H9 (cell line): ENCODE results near the gene CEP63. TPM values are rescaled to one million over a fixed set of nuclear protein-coding genes. Genes with fewer than 3 reads are reported as not detected.

Source experiments
- DNase-seq: peaks from one replicate; pipeline ENCODE4 v3.0.0-alpha.2; 2017
- H2AFZ ChIP-seq: one replicate; pipeline ENCODE4 v1.6.1; 2013; ENCODE audit warnings: mild to moderate bottlenecking, low read length, control low read depth, moderate library complexity
- H2AK5ac ChIP-seq: 2 replicates; pipeline ENCODE4 v1.6.1; 2013; ENCODE audit warnings: low read length, control low read depth, mixed read lengths; ENCODE audit not compliant: insufficient read length
- H2BK120ac ChIP-seq: one replicate; pipeline ENCODE4 v1.6.1; 2013; ENCODE audit warnings: low read depth, mild to moderate bottlenecking, low read length, control low read depth, inconsistent platforms; ENCODE audit not compliant: poor library complexity, severe bottlenecking
- H2BK12ac ChIP-seq: 2 replicates; pipeline ENCODE4 v1.6.1; 2013; ENCODE audit warnings: low read length, control low read depth, mixed read lengths, low read depth; ENCODE audit not compliant: insufficient read length
- H2BK15ac ChIP-seq: 2 replicates; pipeline ENCODE4 v1.6.1; 2013; ENCODE audit warnings: low read depth, low read length, control low read depth
- H2BK20ac ChIP-seq: one replicate; pipeline ENCODE4 v1.6.1; 2013; ENCODE audit warnings: low read depth, mild to moderate bottlenecking, low read length, control low read depth, inconsistent platforms; ENCODE audit not compliant: poor library complexity, severe bottlenecking
- H2BK5ac ChIP-seq: 2 replicates; pipeline ENCODE4 v1.6.1; 2013; ENCODE audit warnings: low read length, control low read depth, mixed read lengths; ENCODE audit not compliant: insufficient read length
- H3K14ac ChIP-seq: 2 replicates; pipeline ENCODE4 v1.6.1; 2013; ENCODE audit warnings: low read length, control low read depth; ENCODE audit not compliant: insufficient read depth
- H3K18ac ChIP-seq: 2 replicates; pipeline ENCODE4 v1.6.1; 2013; ENCODE audit warnings: low read depth, mild to moderate bottlenecking, mixed read lengths, low read length, control low read depth; ENCODE audit not compliant: insufficient read length
- H3K23ac ChIP-seq: 2 replicates; pipeline ENCODE4 v1.6.1; 2013; ENCODE audit warnings: low read length, control low read depth, mixed read lengths, low read depth; ENCODE audit not compliant: insufficient read length
- H3K23me2 ChIP-seq: 2 replicates; pipeline ENCODE4 v1.6.1; 2013; ENCODE audit warnings: low read depth, mild to moderate bottlenecking, mixed read lengths, low read length, control low read depth; ENCODE audit not compliant: insufficient read length, poor library complexity, severe bottlenecking
- H3K27ac ChIP-seq: 2 replicates; pipeline ENCODE4 v1.5.1; 2013; ENCODE audit warnings: low read length, control low read depth, mixed read lengths, low read depth; ENCODE audit not compliant: insufficient read length
- H3K27me3 ChIP-seq: 2 replicates; pipeline ENCODE4 v1.6.1; 2013; ENCODE audit warnings: low read length, control low read depth, inconsistent platforms; ENCODE audit not compliant: insufficient read depth
- H3K4ac ChIP-seq: 2 replicates; pipeline ENCODE4 v1.6.1; 2013; ENCODE audit warnings: low read depth, mild to moderate bottlenecking, control low read depth, inconsistent platforms, low read length, moderate library complexity
- H3K4me1 ChIP-seq: 2 replicates; pipeline ENCODE4 v1.6.1; 2013; ENCODE audit warnings: low read length, control low read depth, inconsistent platforms; ENCODE audit not compliant: insufficient read depth
- H3K4me2 ChIP-seq: 2 replicates; pipeline ENCODE4 v1.6.1; 2013; ENCODE audit warnings: low read length, control low read depth, mixed read lengths; ENCODE audit not compliant: insufficient read length, insufficient read depth
- H3K56ac ChIP-seq: 2 replicates; pipeline ENCODE4 v1.6.1; 2013; ENCODE audit warnings: low read depth, mild to moderate bottlenecking, mixed read lengths, low read length, control low read depth; ENCODE audit not compliant: insufficient read length
- H3K79me1 ChIP-seq: 2 replicates; pipeline ENCODE4 v1.6.1; 2013; ENCODE audit warnings: low read depth, mild to moderate bottlenecking, moderate library complexity, low read length, control low read depth, inconsistent platforms; ENCODE audit not compliant: insufficient read depth, poor library complexity, severe bottlenecking
- H3K79me2 ChIP-seq: 2 replicates; pipeline ENCODE4 v1.6.1; 2013; ENCODE audit warnings: low read length, control low read depth, inconsistent platforms; ENCODE audit not compliant: insufficient read depth
- H3K9ac ChIP-seq: 2 replicates; pipeline ENCODE4 v1.6.1; 2013; ENCODE audit warnings: low read length, control low read depth, mixed read lengths; ENCODE audit not compliant: insufficient read length; ENCODE audit errors: extremely low read depth
- H3K9me3 ChIP-seq: one replicate; pipeline ENCODE4 v1.6.1; 2013; ENCODE audit warnings: low read depth, low read length, inconsistent platforms; ENCODE audit not compliant: control insufficient read depth
- H3T11ph ChIP-seq: one replicate; pipeline ENCODE4 v1.6.1; 2013; ENCODE audit warnings: mild to moderate bottlenecking, low read length, control low read depth, inconsistent platforms
- H4K20me1 ChIP-seq: one replicate; pipeline ENCODE4 v1.6.1; 2013; ENCODE audit not compliant: control insufficient read depth, insufficient read length, insufficient read depth
- H4K5ac ChIP-seq: 2 replicates; pipeline ENCODE4 v1.6.1; 2013; ENCODE audit warnings: low read depth, mild to moderate bottlenecking, mixed read lengths, low read length, control low read depth; ENCODE audit not compliant: insufficient read length
- H4K8ac ChIP-seq: replicated peaks from 2 replicates; pipeline ENCODE4 v1.6.1; 2013; ENCODE audit warnings: low read length, control low read depth, mixed read lengths, low read depth; ENCODE audit not compliant: insufficient read length
- H4K91ac ChIP-seq: 2 replicates; pipeline ENCODE4 v1.6.1; 2013; ENCODE audit warnings: low read depth, mild to moderate bottlenecking, moderate library complexity, mixed read lengths, low read length, control low read depth; ENCODE audit not compliant: insufficient read length
- H3K27ac Mint-ChIP-seq, 3 experiments: 2 replicates in 2 of 3; 3 replicates in 1 of 3; pipeline ENCODE4 v1.8.0; 2020 to 2021; ENCODE audit warnings: mixed read lengths in 3 of 3, mild to moderate bottlenecking in 1 of 3, moderate library complexity in 1 of 3
- H3K27me3 Mint-ChIP-seq: 2 replicates; pipeline ENCODE4 v1.8.0; 2021; ENCODE audit warnings: low read depth, mild to moderate bottlenecking, moderate library complexity, mixed read lengths
- H3K36me3 Mint-ChIP-seq, 3 experiments: 2 replicates in 2 of 3; 3 replicates in 1 of 3; pipeline ENCODE4 v1.8.0; 2020 to 2021; ENCODE audit warnings: low read depth in 3 of 3, mixed read lengths in 3 of 3; ENCODE audit not compliant: insufficient read depth in 1 of 3
- H3K4me1 Mint-ChIP-seq, 2 experiments: 2 replicates each; pipeline ENCODE4 v1.8.0; 2020; ENCODE audit warnings: mixed read lengths in 2 of 2
- H3K4me3 Mint-ChIP-seq, 2 experiments: 2 replicates in 1 of 2; 3 replicates in 1 of 2; pipeline ENCODE4 v1.8.0; 2020 to 2021; ENCODE audit warnings: mild to moderate bottlenecking in 2 of 2, mixed read lengths in 2 of 2, moderate library complexity in 1 of 2
- H3K9me3 Mint-ChIP-seq, 2 experiments: 2 replicates in 1 of 2; 3 replicates in 1 of 2; pipeline ENCODE4 v1.8.0; 2020; ENCODE audit warnings: mild to moderate bottlenecking in 2 of 2, mixed read lengths in 2 of 2, moderate library complexity in 1 of 2
- CTCF ChIP-seq: fragments of 200-600 bp; sonication (generic); conservative IDR thresholded peaks from 3 replicates; pipeline ENCODE4 v1.8.0; 2021; ENCODE audit warnings: antibody characterized with exemption, mild to moderate bottlenecking
- total RNA-seq: library from RNA; stranded (reverse); gene quantifications from 2 replicates; pipeline ENCODE4 v1.2.1, GENCODE V29; 2021

CEP63 gene
- total RNA-seq, 1 experiment from 2014 or later: 16.2 TPM

GRCh38 chr3:134552784-134553183, 66.9 kb downstream of the CEP63 start:
- Histone ChIP-seq H2BK12ac (no peak overlapping the region), H2BK5ac (no peak overlapping the region), H2AK5ac (no peak overlapping the region), H4K91ac (no peak overlapping the region), H2BK15ac (no peak overlapping the region), H3K18ac (no peak overlapping the region), H2BK20ac (no peak overlapping the region), H4K20me1 (no peaks in the 10 kb centered on the region), H3K9me3 (no peaks in the 10 kb centered on the region), H3K9ac (no peak overlapping the region), H3K23ac (no peak overlapping the region), H4K8ac (no peak overlapping the region), H3K79me1 (no peaks in the 10 kb centered on the region), H2AFZ (no peak overlapping the region), H3K27ac (no peak overlapping the region), H2BK120ac (no peak overlapping the region), H3K4me2 (no peak overlapping the region), H3T11ph (no peak overlapping the region), H4K5ac (no peak overlapping the region), H3K14ac (no peak overlapping the region), H3K4me1 (no peaks in the 10 kb centered on the region), H3K23me2 (no peaks in the 10 kb centered on the region), H3K79me2 (no peaks in the 10 kb centered on the region), H3K56ac (no peak overlapping the region), H3K4ac (no peak overlapping the region), H3K27me3 (no peaks in the 10 kb centered on the region)
- Mint-ChIP-seq H3K4me1 (no peaks in the 10 kb centered on the region), H3K9me3 (no peaks in the 10 kb centered on the region), H3K27ac (no peak overlapping the region), H3K27me3 (no peaks in the 10 kb centered on the region), H3K4me3 (no peak overlapping the region), H3K36me3 (peaks cover 18 to 21% (median 18%) of the 10 kb centered on the region in 3 experiments; a peak in 6 of 7 replicates)
- TF ChIP-seq CTCF: no peak
- DNase-seq: no peak
